DMS 273 (cell line): Measurements from ENCODE around the gene PAMR1.

Source experiments
- DNase-seq: peaks from one replicate; lab custom pipeline; 2025; ENCODE audit not compliant: unreplicated experiment; lab: John Stamatoyannopoulos, UW

Gene PAMR1

DNA sequence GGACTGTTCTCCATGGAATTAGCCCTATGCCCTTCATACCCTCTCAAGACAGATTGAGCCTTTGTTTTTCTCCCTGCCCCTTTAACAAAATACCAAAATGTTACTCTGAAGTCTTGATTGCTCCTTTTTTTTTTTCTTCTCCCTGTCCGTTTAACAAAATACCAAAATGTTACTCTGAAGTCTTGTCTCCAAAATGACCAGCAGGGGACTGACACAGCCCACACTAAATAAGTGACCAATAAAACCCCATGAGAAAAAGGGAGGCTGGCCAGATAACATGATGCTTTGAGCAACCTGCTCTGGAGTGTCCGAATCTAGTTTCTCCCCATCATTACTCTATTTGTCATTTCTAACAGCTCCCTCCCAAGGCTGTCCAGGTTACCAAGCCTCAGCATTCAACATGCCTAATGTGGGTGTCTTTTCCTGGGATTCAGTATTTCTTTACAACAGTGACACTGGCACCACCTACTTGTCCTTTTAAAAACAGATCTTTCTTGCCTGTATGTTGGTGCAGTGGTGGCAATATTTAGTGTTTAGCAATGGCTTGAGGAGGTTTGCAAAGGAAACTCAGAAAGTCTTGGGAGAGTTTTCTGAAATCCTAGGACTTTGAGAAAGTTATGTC lies 63.4 kb downstream of the PAMR1 start:
- no peak for DNase-seq

DNA sequence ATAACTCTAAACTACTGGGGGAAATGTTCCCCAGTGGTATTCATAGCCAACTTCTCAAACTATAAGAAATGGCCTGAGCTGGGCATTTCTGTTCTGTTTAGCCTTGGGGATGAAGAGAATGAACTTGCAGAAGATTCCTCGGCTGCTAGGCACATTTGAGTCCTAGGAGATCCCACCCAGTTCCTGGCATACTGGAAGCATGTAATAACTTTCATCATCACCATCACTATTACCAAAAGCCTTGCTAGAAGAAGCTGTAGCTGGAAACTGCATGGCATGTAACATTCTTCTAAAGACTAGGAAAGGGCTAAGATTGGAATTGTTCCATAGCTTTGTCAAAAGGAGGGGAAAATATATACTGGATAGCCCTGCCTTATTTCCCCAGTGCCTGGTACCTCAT lies 65.9 kb downstream of the PAMR1 start:
- DNase-seq: no peak

GRCh38 chr11:35458846-35459245 lies 66.6 kb downstream of the PAMR1 start:
- DNase-seq: no peak

DNA sequence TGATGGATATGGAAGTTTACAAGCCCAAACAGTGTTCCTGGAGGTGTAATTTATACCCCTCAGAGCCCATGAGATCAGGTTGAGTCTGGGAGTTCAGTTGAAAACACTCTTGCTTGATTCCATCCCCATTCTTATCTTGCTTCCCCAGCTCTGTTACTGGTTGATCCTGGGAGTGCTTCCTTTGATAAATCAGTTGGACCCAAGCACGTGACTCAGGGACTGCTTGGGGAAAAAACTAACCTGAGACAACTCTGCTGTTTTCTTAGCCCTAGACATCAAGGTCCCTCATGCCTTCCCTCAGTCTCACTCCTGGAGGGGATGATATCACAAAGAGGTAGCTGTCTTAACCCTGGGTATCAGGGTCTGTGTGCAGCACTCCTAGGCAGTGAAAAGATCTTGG lies 71.1 kb downstream of the PAMR1 start:
- no peak for DNase-seq

- DNase-seq: no peak
Measured at GRCh38 chr11:35436581-35437250, 88.7 kb downstream of the PAMR1 start.

GRCh38 chr11:35433588-35433987 lies 91.8 kb downstream of the PAMR1 start:
- DNase-seq: no peak

DNA sequence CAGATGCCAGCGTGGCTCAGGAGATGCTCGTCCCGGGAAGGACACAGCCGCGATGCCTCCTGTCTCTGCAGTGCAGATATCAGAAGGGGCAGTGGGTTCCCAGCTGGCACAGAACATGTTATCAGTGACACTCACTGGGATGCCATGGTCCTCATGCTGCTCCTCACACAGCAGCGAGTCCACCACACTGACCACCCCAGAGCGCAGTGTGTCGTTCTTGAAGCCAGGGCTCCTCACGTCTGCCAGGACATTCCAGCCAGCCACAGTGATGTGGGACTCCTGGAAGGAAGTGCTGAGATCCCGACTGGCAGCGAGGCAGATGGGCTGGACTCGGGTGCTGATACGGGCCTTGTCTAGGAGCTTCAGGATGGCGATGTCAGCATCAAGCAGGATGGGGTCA lies 93.0 kb downstream of the PAMR1 start:
- no peak for DNase-seq

DNA sequence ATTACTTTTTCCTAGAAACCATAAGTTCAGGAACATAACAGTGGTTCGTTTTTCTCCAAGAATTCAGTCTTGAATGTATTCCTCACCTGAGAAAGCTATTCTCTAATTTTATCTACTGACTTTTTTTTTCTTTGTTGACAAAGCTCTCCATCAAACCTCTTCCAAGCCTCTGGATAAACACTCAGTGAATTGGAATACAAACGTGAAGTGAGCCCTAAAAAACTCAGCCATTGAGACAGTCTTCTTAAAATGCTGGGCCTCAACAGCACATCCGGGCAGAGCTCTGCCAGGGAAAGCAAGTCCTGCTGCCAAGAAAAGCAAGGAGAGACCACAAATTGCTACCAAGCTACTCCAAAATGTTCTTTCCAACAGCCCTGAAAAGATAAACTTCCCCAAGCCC lies 98.3 kb downstream of the PAMR1 start:
- no peak for DNase-seq

GRCh38 chr11:35426351-35426750 lies 99.1 kb downstream of the PAMR1 start:
- no peak for DNase-seq

- DNase-seq: no peak
Measured at GRCh38 chr11:35425603-35426212, 99.7 kb downstream of the PAMR1 start.

DNA sequence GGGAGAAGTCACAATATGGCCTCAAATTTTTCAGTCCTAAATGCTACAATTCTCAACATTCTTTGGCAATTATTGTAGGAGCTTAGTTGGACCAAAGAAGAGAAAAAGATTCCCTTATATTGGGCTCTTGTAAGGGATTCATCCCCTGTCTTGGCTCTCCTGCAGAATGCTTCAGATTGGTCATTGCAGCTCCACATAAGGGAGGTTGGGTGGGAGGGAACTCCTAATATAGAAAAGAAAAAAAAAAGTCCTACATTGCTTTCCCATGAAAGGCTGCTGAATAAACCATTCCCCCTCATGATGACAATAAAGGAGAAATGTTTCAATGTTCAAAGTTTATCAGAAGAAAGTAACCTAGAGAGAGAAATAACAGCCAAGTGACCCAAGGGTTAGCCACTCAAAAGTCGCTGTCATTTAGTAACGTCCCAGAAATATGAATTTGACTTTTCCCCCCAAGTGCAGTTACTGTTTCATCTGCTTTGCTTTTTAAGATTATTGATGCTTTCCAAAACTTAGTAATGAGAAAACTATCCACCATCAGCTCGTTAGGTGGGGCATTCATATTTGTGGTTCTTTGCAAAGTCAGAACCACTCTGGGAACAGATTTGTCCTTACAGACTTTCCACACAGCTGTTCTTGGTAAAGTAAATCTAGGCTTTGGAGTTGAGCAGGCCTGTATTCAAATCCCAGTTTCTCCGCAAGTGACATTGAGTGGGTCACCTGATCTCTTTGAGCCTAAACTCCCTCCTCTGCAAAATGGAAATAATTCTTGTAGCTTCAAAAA lies 101.1 kb downstream of the PAMR1 start:
- DNase-seq: no peak

GRCh38 chr11:35420371-35420770 lies 105.0 kb downstream of the PAMR1 start:
- DNase-seq: peak; percentile 34

DNA sequence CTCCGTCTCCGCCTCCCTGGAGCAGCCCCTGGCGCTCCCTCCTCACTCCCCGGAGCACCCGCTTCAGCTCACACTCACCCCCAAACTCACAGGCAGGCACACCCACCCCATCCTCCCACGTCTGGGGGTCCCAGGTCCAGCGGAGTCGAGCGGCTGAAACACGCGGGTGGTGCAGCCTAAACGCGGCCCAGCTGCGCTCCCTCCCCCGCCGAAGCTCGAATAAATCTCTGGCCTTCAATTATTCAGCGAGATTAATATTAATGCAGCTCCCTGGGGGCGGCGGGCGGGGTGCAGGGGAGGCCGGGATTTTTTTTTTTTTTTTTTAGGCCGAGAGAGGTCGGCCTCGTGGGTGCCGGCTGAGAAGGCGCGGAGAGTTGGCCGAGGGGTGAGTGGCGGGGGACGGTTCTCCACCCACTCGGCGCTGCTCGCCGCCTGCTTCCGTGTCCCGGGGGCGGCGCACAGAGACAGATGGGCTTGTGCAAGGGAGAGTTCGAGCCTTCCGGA lies 105.5 kb downstream of the PAMR1 start:
- DNase-seq: peak; percentile 75

DNA sequence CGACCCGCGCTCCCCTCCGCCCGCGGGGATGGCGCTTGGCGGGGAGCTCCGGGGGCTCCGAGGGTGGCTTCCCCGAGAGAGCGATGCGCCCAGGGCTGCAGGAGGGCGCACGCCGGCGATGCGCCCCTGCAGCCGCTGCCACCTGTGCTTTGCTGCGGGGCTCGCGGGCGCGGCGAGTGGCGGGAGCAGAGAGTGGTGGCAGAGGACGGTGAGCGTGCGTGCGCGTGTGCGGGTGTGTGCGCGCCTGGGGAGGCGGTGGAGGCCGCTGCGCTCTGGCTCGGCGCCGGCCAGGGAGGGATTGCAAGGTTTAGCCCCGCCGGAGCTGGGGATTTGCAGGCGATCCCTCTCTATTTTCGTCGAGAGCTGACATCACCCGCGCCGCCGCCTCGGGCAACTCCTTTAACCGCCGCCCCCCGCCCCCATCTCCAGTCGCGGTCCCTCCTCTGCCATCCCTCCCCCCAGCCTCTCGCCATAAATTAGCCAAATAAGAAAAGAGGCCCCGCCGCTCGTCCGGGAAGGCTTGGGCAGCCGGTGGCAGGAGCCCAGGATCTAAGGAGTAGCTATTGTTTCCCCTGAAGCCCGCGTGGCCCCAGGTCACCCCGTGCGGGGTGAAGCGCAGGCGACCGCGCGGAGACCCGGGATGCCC lies 106.1 kb downstream of the PAMR1 start, which contains the start of gene SLC1A2:
SLC1A2 (minus strand) TSS at position 375 of the 646 bp plus-strand sequence. CDS start 592 bp downstream, outside the sequence.
- DNase-seq: peak; percentile 76

- peak; percentile 67 for DNase-seq
Measured at GRCh38 chr11:35418282-35419183, 106.9 kb downstream of the PAMR1 start.

DNA sequence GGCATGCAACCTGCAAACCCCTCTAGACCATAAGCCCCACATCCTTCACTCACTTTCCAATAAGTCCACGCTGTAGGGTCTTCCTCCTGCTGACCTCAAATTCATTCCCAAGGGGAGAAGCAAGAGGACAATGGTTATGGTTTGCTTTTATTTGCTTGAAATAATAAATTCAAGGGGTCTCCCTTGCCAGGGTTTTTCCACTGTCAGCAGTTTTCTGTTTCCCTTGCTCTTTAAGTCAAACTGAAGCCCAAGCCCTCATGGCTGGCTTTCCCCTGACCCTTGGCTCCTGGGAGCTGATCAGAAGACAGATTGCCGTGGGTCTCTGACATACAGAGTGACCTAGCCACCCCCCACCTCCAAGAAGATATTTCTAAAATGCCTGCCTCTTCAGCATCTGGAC lies 109.9 kb downstream of the PAMR1 start:
- no peak for DNase-seq

- no peak for DNase-seq
Measured at GRCh38 chr11:35414776-35415175, 110.6 kb downstream of the PAMR1 start.

- DNase-seq: peak; percentile 7
Measured at GRCh38 chr11:35414311-35414710, 111.1 kb downstream of the PAMR1 start.

DNA sequence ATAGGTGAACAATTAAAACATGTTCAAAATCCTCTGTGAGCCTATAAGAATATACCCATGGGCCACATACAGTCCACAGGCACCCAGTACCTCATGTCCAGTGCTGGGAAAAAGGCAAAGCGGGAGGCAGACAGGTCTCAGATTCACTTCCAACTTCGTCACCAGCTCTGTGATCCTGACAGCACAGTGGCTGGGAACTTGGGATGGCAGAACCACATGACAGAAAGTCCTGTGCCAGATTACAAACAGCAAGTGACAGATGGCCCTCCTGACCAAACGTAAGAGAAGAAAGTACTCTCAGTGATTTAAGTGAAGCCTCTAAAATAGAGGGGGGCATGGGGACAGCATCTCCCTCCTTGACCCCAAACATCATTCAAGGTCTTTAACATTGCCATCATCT lies 111.8 kb downstream of the PAMR1 start:
- peak; percentile 33 for DNase-seq

DNA sequence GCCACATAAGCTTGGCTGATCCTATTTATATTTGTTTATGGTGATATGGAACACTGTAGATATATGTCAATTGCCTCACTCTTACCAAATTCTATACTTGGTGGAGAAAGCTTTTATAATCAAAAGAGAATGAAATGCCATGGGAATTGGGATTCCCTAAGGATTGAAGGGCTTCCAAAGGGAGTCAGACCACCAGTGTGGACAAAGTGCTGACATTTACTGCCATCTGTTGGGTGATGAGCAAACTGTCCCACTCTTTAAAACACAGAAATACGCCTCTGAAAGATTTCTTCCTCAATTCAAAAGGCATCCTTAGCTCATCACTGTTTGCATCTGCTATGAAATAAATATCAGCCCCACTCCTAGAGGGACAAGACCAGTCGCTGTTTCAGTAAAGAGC lies 113.1 kb downstream of the PAMR1 start:
- DNase-seq: peak; percentile 41
